HG02623 (cell line): ENCODE data around the gene HCCS.
"Not testable (repeated sequence)": the region's sequence is repeated elsewhere in the genome, so short reads cannot be mapped to it uniquely, and the experiment has no call there.

Experiments used
- ATAC-seq: cut with Tn5 transposase; IDR thresholded peaks from one replicate; pipeline ENCODE4 v1.9.1; 2021; ENCODE audit warnings: moderate library complexity; ENCODE audit not compliant: unreplicated experiment

The HCCS gene

GRCh38 chrX:11119313-11119943 is 8.3 kb downstream of the HCCS start:
- no peak for ATAC-seq

GRCh38 chrX:11123087-11123486 is 12.0 kb downstream of the HCCS start:
- ATAC-seq: not testable (repeated sequence)

GRCh38 chrX:11124112-11124511 is 13.0 kb downstream of the HCCS start:
- no peak for ATAC-seq

GRCh38 chrX:11125060-11125459 is 13.9 kb downstream of the HCCS start:
- ATAC-seq: no peak

- ATAC-seq: no peak
Observed at GRCh38 chrX:11129534-11130105, 18.5 kb downstream of the HCCS start.

- ATAC-seq: no peak
Observed at GRCh38 chrX:11130136-11130535, 19.0 kb downstream of the HCCS start.

GRCh38 chrX:11131146-11131545 is 20.0 kb downstream of the HCCS start:
- ATAC-seq: no peak

- ATAC-seq: no peak
Observed at GRCh38 chrX:11135564-11136185, 24.5 kb downstream of the HCCS start.

GRCh38 chrX:11137543-11138139 is 26.5 kb downstream of the HCCS start:
- no peak for ATAC-seq

- no peak for ATAC-seq
Observed at GRCh38 chrX:11138498-11139390, 27.6 kb downstream of the HCCS start.

GRCh38 chrX:11143931-11144678 is 33.0 kb downstream of the HCCS start:
- ATAC-seq: peak; percentile 73

GRCh38 chrX:11146411-11146810 is 35.3 kb downstream of the HCCS start:
- ATAC-seq: no peak

- no peak for ATAC-seq
Observed at GRCh38 chrX:11148401-11148800, 37.3 kb downstream of the HCCS start.

GRCh38 chrX:11151799-11152559 is 40.8 kb downstream of the HCCS start:
- ATAC-seq: no peak

- no peak for ATAC-seq
Observed at GRCh38 chrX:11159149-11159548, 48.0 kb downstream of the HCCS start.

- no peak for ATAC-seq
Observed at GRCh38 chrX:11164433-11164832, 53.3 kb downstream of the HCCS start.

- ATAC-seq: no peak
Observed at GRCh38 chrX:11171956-11172355, 60.8 kb downstream of the HCCS start.

- no peak for ATAC-seq
Observed at GRCh38 chrX:11172415-11172814, 61.3 kb downstream of the HCCS start.
